ENCODE data around the gene DCST2. TPM values are rescaled to one million over a fixed set of nuclear protein-coding genes. Genes with fewer than 3 reads are reported as not detected.

DCST2 gene
- total and polyA plus RNA-seq, 10 of the 15 experiments (the other 5 are each of a cell fraction or from before 2014, with no cell fraction given) = 0.33 to 0.41 (median 0.36) TPM; not detected in 7

DNA sequence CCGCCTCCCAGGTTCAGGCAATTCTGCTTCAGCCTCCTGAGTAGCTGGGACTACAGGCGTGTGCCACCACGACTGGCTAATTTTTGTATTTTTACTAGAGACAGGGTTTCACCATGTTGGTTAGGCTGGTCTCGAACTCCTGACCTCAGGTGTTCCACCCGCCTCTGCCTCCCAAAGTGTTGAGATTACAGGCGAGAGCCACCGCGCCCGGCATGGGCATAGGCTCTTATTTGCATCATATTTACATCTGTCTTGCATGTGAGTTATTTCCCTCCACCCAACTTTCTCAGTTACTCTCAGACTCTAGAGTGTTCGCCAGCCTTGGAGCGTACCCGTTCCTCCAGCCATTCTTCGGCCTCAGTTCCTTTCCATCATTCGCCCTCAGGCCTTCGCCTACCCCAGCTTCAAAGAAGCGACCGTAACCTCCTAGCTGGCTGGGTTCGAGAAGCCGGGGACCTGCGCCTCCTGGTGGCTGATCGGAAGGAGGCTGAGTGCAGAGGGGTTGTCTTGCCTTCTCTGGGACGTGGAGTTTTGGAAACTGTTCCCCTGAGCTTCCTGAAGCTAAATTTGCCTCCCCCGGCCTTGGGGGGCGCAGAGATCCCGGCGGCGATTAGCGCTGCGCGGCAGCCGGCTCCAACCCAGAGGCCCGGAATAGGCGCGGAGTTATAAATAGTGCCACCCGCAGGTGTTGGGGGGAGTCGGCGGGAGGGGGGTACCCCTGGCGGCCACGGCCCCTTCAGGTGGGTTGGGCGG lies 34.6 kb downstream of the DCST2 start (continued):
- TF ChIP-seq, protein P1, sequence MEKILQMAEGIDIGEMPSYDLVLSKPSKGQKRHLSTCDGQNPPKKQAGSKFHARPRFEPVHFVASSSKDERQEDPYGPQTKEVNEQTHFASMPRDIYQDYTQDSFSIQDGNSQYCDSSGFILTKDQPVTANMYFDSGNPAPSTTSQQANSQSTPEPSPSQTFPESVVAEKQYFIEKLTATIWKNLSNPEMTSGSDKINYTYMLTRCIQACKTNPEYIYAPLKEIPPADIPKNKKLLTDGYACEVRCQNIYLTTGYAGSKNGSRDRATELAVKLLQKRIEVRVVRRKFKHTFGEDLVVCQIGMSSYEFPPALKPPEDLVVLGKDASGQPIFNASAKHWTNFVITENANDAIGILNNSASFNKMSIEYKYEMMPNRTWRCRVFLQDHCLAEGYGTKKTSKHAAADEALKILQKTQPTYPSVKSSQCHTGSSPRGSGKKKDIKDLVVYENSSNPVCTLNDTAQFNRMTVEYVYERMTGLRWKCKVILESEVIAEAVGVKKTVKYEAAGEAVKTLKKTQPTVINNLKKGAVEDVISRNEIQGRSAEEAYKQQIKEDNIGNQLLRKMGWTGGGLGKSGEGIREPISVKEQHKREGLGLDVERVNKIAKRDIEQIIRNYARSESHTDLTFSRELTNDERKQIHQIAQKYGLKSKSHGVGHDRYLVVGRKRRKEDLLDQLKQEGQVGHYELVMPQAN (conservative IDR thresholded peaks at IDR 0.05) = peak; percentile 54; the same call in 1 of the 2 replicates
- TF ChIP-seq SMC3 (IDR thresholded peaks at IDR 0.05; ENCODE audit: borderline replicate concordance, low read length) (peak; percentile 74), RFX5 (IDR thresholded peaks at IDR 0.05; ENCODE audit: low read depth, low read length) (no peak), FOS (IDR thresholded peaks at IDR 0.05; ENCODE audit: borderline replicate concordance, extremely low read depth, insufficient read length) (no peak), YBX1 (IDR thresholded peaks at IDR 0.05) (no peak), ZNF24 (IDR thresholded peaks at IDR 0.05) (no peak), BMI1 (IDR thresholded peaks at IDR 0.05; ENCODE audit: borderline replicate concordance) (no peak), POLR2A (IDR thresholded peaks at IDR 0.05; ENCODE audit: low read depth, low read length) (peak; percentile 62), SREBF2 (IDR thresholded peaks at IDR 0.05; ENCODE audit: low read length) (no peak), IKZF1 (conservative IDR thresholded peaks at IDR 0.05) (peak; percentile 76), SMARCA5 (IDR thresholded peaks at IDR 0.05) (peak; percentile 94; the same call in 1 of the 2 replicates), IRF4 (IDR thresholded peaks at IDR 0.05; ENCODE audit: low read depth, low read length) (0 out of 2 replicates have a peak, but pooled peaks have one; percentile 13), HSF1 (IDR thresholded peaks at IDR 0.05; ENCODE audit: low read depth, low read length) (no peak), CHD2 (IDR thresholded peaks at IDR 0.05; ENCODE audit: borderline replicate concordance, low read depth, low read length) (peak; percentile 33; the same call in 1 of the 2 replicates), JUNB (IDR thresholded peaks at IDR 0.05) (no peak; the same call in 1 of the 2 replicates), RAD51 (IDR thresholded peaks at IDR 0.05) (no peak), GATAD2B (conservative IDR thresholded peaks at IDR 0.05; ENCODE audit: low read depth) (peak; percentile 45; the same call in 1 of the 2 replicates), NFIC (IDR thresholded peaks at IDR 0.05; ENCODE audit: low read depth, low read length) (no peak), MEF2A (IDR thresholded peaks at IDR 0.05; ENCODE audit: insufficient read depth, low read depth, low read length) (no peak; the same call in none of the 2 replicates), NR2F1 (conservative IDR thresholded peaks at IDR 0.05) (peak; percentile 24; the same call in 1 of the 2 replicates), TAF1 (IDR thresholded peaks at IDR 0.05; ENCODE audit: borderline replicate concordance, low read depth, low read length) (no peak), EZH2 (IDR thresholded peaks at IDR 0.05; ENCODE audit: borderline replicate concordance, control insufficient read depth, low read depth, low read length) (no peak)
- TF ChIP-seq, protein P2, sequence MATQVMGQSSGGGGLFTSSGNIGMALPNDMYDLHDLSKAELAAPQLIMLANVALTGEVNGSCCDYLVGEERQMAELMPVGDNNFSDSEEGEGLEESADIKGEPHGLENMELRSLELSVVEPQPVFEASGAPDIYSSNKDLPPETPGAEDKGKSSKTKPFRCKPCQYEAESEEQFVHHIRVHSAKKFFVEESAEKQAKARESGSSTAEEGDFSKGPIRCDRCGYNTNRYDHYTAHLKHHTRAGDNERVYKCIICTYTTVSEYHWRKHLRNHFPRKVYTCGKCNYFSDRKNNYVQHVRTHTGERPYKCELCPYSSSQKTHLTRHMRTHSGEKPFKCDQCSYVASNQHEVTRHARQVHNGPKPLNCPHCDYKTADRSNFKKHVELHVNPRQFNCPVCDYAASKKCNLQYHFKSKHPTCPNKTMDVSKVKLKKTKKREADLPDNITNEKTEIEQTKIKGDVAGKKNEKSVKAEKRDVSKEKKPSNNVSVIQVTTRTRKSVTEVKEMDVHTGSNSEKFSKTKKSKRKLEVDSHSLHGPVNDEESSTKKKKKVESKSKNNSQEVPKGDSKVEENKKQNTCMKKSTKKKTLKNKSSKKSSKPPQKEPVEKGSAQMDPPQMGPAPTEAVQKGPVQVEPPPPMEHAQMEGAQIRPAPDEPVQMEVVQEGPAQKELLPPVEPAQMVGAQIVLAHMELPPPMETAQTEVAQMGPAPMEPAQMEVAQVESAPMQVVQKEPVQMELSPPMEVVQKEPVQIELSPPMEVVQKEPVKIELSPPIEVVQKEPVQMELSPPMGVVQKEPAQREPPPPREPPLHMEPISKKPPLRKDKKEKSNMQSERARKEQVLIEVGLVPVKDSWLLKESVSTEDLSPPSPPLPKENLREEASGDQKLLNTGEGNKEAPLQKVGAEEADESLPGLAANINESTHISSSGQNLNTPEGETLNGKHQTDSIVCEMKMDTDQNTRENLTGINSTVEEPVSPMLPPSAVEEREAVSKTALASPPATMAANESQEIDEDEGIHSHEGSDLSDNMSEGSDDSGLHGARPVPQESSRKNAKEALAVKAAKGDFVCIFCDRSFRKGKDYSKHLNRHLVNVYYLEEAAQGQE (IDR thresholded peaks at IDR 0.05; ENCODE audit: low read depth, low read length) = no peak
- TF ChIP-seq, protein P3, sequence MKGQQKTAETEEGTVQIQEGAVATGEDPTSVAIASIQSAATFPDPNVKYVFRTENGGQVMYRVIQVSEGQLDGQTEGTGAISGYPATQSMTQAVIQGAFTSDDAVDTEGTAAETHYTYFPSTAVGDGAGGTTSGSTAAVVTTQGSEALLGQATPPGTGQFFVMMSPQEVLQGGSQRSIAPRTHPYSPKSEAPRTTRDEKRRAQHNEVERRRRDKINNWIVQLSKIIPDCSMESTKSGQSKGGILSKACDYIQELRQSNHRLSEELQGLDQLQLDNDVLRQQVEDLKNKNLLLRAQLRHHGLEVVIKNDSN (IDR thresholded peaks at IDR 0.05; ENCODE audit: borderline replicate concordance, extremely low read length, insufficient read depth, low read depth, low read length) = no peak
